Activated effector memory CD4-positive, alpha-beta T cell treated with Interleukin-2 at 50 U/mL for 16 hours (primary cell): ENCODE results near the gene HAUS8.
"Not testable (repeated sequence)": the region's sequence is repeated elsewhere in the genome, so short reads cannot be mapped to it uniquely, and the experiment has no call there.

Source experiments
- DNase-seq: peaks from one replicate; pipeline ENCODE4 v3.0.0-alpha.2; 2020

Gene HAUS8

DNA sequence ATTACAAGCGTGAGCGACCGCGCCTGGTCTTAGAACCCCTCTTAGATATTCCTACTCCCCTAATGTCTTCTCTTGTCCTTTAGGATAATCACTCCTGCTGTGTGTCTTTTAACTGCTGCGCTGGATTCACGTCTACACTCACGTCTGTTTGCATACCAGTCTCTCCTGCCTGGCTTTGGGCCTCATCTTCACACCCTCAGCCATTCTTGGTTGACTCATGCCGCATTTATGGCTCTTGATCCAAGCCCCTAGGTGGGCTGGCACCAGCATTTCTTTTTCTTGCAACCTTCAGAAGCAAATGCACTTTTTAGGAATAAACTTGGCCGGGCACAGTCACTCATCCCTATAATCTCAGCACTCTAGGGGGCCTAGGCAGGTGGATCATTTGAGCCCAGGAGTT is 23.1 kb upstream of the HAUS8 start:
- DNase-seq, result no peak

DNA sequence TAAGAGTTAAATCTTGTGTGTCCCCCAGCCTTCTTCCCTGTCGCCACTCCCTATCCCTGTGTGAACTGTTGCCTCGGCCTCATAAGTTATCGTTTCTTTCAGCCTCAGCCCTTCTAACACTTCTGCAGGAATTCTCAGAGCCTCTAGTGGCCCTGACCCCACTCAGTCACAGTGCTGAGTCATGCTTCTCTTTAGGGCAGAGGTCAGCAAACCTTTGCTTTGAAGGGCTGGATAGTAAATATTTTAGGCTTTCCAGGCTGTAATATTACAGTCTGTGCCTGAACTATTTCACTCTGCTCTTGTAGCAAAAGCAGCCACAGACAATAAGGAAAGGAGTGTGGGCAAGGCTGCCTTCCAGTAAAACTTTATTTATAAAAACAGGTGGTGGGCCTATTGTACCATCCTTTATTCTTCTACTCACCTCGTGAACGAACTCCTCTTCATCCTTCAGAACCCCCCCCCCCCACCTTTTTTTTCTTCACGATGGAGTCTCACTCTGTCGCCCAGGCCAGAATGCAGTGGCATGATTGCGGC is 22.4 kb upstream of the HAUS8 start:
- DNase-seq, result no peak

DNA sequence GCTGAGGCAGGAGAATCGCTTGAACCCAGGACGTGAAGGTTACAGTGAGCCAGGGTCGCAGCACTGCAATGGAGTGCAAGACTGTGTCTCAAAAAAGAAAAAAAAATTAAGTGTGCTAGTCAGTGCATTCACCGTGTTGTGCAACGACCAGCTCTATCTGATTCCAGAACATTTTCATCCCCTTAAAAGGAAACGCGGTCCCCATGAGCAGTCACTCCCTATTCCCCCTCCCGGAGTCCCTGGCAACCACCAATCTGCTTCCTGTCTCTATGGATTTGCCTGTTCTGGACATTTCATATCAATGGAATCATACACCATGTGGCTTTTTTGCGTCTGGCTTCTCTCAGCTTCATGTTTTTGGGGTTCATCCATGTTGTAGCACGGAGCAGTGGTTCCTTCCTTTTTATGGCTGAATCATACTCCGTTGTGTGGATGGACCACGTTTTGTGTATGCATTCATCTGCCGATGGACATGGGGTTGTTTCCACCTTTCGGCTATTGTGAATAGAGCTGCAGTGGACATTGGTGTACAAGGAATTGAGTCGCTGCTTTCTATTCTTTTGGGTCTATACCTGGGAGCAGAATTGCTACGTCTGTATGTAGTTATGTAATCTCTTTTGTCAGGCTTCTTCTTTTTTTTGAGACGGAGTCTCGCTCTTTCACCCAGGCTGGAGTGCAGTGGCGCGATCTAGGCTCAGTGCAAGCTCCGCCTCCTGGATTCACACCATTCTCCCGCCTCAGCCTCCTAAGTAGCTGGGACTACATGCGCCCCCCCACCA is 20.1 kb upstream of the HAUS8 start:
- DNase-seq, result no peak

DNA sequence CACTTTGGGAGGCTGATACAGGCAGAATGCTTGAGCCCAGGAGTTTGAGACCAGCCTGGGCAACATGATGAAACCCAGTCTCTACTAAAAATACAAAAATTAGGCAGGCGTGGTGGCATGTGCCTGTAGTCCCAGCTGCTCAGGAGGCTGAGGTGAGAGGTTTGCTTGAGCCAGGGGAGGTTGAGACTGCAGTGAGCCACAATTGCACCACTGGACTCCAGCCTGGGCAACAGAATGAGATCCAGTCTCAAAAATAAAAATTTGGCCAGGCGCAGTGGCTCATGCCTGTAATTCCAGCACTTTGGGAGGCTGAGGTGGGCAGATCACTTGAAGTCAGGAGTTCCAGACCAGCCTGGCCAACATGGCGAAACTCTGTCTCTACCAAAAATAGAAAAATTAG is 19.4 kb upstream of the HAUS8 start:
- not testable (repeated sequence) for DNase-seq

- no peak for DNase-seq
Measured at GRCh38 chr19:17092696-17093095, 17.4 kb upstream of the HAUS8 start.

GRCh38 chr19:17091758-17092333 is 16.6 kb upstream of the HAUS8 start:
- DNase-seq, result no peak

- DNase-seq, result no peak
Measured at GRCh38 chr19:17090583-17090982, 15.3 kb upstream of the HAUS8 start.

- no peak for DNase-seq
Measured at GRCh38 chr19:17088552-17088951, 13.3 kb upstream of the HAUS8 start.

GRCh38 chr19:17086834-17087233 is 11.6 kb upstream of the HAUS8 start:
- DNase-seq, result no peak

DNA sequence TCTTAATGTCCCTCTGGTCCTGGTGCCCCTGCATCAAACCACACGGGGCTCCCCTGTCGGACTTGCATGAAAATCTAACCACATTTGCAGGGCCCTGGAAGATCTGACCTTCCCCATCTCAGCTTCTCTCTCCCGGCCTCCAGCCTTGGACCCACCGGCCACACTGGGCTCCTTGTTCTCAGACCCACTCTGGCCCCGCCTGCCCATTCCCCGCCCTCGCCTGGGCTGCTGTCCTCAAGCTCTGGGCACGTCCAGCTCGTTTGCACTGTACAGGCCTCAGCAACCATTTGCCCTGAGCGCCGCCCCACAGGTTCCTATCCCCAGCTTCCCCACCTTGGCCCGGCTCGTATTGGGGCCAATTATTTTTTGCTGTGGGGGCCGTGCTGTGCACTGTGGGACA is 10.9 kb upstream of the HAUS8 start:
- no peak for DNase-seq

DNA sequence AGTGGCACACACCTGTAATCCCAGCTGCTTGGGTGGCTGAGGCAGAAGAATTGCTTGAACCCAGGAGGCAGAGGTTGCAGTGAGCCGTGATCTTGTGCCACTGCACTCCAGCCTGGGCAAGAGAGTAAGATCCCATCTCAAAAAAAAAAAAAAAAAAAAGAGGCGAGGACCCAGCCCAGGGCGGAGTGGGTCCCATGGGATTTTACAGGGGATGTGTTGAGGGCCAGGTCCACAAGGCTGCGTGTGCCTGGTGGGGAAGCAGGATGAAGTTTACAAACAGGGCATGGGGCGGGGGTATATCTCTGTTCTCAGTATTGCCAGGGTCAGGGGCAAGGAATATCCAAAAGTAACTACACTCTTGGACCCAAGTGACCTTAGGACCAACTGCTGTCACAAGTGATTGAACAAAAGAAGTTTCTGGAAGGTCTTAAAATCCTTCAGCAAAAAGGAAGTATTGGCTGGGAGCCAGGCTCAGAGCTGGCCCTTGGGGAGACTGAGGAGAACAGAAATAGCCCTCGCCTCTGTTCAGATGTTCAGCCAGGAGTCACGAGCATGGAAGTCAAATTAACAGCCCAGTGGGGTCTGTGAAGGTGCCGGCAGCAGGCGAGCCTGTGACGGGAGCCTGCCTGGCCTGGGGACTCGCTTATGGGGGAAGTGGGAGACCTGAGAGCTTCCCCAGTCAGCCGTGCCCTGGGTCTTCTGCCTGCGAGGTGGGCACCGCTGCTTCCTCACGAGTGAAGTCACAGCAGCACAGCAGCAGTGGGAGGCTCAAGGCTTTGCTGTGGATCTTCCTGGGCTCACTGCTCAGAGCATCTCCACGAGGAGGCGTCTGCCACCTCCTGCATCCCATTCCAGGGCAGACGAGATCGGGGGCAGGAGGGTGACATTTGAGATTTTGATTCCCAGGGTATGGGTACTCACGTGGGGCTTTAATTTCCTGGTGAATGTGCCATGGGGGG is 6.7 kb upstream of the HAUS8 start:
- no peak for DNase-seq

GRCh38 chr19:17080440-17080801 is 5.2 kb upstream of the HAUS8 start:
- DNase-seq, result no peak

DNA sequence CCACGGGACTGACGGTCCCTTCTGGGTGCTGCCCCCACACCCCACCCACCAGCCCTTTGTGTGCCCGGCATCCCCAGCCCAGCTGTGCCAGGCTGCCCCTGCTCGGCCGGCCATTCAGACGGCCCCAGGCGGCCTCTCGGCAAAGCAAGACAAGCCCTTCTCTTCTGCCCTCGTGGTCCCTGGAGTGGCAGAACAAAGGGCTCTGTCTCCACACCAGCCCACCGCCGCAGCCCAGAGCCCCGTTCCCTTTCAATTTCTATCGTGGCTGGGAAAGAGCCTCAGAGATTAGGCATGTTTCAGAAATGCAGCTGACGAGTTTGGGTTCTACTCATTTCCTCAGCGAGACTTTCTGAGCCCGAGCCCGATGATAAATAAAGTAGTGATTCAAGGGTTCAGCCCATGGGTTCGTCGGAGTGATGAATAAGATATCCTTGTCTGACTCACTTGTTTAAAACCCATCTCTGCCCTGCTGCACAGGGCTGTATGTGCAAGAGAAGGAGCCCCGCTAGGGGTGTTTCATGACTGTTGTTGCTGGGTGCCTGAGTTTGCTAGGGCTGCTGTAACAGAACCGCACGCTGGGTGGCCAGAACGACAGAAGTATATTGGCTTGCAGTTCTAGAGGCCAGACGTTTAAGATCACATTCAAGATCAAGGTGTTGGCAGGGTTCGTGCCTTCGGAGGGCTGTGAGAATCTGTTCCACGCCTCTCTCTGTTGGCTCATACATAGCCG is 4.6 kb upstream of the HAUS8 start:
- peak; percentile 62 for DNase-seq

DNA sequence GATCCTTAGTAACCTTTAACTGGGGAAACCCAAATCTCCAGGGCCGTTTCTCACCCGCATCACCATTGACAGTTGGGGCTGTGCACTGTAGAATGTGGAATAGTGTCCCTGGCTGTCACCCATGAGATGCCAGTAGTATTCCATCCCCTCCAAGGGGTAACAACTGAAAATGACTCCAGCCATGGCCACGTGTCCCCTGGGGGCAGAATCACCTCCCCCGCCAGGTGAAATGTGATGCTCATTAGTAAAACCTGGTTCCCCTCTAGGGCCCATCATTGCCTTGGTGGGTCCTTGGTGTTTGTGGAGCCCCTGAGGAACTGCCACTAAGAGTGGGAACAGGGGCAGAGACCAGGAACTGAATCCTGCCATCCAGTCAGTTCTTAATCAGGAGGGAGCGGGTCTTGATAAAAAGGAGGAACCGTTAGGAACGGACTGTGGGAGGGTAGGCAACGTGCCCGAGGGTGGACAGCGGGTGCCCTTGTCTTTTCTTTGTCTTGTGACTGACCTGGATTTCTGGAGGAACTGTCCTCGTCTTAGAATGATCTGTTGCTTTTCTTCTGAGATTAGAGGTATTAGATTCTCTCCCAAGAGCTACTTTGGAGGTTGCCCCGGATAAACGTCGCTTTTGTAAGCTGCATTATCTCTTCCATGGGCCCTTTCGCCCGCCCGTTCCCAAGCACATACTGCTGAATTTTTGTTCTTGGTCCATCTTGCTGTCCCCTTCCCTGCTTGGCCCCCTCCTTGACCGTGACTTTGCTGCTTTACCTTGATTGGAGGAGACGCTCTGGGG is 3.9 kb upstream of the HAUS8 start:
- DNase-seq, result no peak

GRCh38 chr19:17078036-17078919 is 3.0 kb upstream of the HAUS8 start:
- no peak for DNase-seq

- DNase-seq, result no peak
Measured at GRCh38 chr19:17077447-17078028, 2.3 kb upstream of the HAUS8 start.

- peak; percentile 13 for DNase-seq
Measured at GRCh38 chr19:17076543-17076991, 1.3 kb upstream of the HAUS8 start.

DNA sequence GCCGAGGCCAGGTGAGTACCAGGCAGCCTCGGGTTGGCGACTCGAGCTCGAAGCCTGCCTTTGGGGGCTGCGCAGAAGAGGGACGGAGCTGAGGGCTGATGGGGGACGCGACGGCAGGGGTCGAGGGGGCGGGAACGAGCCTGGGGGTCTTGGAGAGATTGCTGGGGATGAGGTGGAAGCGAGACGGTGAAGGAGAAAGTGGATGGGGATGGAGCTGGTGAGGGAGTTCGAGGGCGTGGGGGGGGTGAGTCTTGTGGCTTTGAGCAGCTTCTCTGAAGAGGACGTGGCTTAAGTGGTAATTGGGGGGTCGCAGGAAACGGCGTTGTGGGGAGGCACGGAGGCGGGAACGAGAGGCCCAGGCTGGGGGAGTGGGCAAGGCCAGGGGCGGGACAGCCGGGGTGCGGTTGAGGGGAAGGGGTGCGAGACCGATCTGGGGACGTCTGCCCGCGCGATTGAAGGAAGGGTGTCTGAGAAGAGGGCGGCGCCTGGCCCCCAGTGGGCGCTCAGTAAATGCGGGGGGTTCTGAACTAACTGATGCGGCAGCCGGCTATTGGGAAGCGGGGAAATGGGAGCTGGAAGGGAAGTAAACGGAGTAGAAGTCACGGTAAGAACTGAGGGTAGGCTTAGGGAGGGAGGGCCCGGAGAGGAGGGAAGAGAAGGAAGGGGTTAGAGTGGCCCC is 751 bp upstream of the HAUS8 start:
- DNase-seq, result peak; percentile 51

DNA sequence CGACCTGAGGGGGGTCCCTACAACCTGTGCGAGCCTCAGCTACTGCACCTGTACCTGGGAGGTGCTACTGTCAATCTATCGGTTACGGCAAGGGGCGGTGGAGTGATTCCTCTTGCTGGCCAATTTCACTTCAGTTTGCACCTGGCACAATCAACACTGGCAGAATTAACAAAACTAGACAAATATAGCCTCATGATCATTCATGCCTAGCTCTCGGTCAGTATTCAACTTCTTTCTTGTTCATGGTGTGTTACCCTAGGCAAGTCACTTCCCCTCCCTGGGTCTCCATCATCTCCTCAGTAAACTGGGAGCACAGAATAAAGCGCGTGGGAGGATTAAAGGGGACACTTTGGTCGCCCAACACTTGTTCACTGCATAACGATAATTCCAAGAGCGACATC is 618 bp downstream of the HAUS8 start:
- DNase-seq, result no peak
